ENCODE results near the gene PLD2.
"Not testable (repeated sequence)": the region's sequence is repeated elsewhere in the genome, so short reads cannot be mapped to it uniquely, and the experiment has no call there.

PLD2 gene

GRCh38 chr17:4795168-4795567 lies 11.8 kb upstream of the PLD2 start:
- no peak for DNase-seq

DNA sequence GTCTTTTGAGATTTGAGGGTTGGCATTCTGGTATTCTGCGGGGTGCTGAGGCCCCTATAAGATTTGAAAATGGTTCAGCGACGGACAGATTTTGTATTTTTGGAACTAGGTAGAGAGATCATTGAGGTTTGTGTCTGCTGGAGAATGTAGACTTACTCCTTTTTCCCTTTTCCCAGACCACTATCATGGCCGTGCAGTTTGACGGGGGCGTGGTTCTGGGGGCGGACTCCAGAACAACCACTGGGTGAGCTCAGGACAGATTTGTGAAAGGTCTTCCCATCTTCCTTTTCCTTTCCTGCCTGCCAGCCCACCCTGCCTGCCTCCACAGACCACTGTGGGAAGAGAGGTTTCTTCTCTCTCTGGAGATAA lies 10.4 kb upstream of the PLD2 start:
- DNase-seq = no peak

DNA sequence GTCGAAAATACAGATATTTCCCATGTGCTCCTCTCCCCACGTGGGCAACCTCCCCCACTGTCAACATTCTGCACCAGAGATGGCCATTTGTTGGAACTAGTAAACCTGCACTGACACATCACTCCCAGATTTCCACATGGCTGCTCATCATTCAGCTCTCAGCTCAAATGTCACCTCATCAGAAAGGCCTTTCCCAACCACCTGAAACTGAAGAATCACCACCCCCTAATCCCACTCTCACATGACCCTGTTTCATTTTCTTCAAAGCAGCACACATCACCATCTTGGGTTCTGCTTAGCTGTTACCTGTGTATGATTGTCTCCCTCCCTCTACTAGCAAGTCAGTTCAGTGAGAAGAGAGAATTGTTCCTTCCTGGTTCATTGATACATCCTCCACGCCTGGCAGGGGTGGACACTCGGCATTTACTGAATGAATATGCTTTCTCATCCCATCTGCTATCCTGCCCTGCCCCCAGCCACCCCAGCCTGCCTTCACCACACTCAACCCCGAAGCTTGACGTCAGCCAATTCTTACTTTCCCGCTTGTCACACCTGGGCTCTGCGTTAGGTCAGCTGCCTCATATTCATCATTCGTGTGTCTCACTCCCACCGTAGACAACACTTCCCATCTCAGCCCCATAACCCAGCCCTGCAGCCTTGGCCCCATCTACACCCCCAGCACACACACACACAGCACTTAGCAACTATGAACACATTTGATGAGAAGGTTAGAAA lies 6.3 kb upstream of the PLD2 start:
- no peak for DNase-seq

GRCh38 chr17:4802228-4802627 lies 4.7 kb upstream of the PLD2 start, which contains the start of gene C17orf114:
Gene C17orf114 (minus strand): TSS chr17:4802328.
- no peak for DNase-seq

GRCh38 chr17:4806456-4806776 lies 536 bp upstream of the PLD2 start:
- no peak for DNase-seq

DNA sequence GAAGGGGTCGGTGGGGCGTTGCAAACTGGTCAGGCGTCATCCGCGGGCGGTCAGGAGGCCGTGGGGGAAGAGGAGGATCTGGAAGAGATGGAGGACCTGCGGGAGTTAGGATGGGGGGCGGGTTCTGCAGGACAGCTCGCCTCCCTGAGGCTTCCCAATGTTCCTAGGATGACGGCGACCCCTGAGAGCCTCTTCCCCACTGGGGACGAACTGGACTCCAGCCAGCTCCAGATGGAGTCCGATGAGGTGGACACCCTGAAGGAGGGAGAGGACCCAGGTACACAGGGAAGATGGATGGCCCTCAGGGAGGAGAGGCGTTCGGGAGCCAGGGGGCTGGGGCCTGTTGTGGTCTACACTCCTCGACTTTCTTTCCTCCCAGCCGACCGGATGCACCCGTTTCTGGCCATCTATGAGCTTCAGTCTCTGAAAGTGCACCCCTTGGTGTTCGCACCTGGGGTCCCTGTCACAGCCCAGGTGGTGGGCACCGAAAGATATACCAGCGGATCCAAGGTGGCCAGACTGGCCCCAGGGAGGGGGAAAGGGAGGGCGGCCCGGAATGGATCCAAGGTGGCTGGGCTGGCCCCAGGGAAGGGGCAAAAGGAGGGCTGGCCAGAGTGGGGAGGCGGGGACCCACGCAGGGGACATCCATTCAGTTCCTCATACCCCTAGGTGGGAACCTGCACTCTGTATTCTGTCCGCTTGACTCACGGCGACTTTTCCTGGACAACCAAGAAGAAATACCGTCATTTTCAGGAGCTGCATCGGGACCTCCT lies 839 bp downstream of the PLD2 start:
- no peak for DNase-seq

DNA sequence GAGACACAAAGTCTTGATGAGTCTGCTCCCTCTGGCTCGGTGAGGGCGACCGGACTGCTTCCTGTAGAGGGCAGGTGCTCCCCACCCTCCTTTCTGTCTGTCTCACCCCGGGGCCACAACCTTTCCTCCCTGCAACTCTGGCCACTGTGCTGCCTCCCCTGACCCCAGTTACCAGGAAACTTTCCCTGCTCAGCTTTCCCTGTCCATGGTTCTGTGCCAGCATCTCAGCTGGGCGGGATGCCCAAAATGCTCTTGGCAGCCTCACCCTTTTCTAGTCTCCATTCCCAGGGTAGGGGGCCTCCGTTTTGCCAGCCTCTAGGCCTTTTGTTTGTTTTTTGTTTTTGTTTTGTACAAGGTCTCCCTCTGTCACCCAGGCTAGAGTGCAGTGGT lies 1.4 kb downstream of the PLD2 start:
- no peak for DNase-seq

- DNase-seq = no peak
These were observed 3.8 kb downstream of the PLD2 start for GRCh38 chr17:4810696-4811290.

GRCh38 chr17:4811471-4811870 lies 4.5 kb downstream of the PLD2 start:
- no peak for DNase-seq

DNA sequence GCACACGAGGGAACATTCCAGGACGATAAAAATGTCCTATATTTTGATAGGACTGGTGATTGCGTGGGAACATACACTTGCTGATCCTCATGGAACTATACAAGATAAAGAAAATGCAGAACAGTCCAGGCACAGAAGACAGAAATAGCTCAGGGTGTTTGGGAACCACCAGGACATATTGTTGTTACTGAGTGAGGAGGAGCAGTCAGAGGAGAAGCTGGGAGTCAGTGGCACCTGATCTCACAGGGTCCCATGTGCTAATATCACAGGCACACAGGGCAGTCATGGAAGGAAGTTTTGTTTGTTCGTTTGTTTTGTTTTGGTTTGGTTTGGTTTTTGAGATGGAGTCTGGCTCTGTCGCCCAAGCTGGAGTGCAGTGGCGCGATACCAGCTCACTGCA lies 5.7 kb downstream of the PLD2 start:
- DNase-seq = no peak

- no peak for DNase-seq
These were observed 8.2 kb downstream of the PLD2 start for GRCh38 chr17:4815043-4815675.

GRCh38 chr17:4816826-4817225 lies 9.9 kb downstream of the PLD2 start:
- DNase-seq = no peak

DNA sequence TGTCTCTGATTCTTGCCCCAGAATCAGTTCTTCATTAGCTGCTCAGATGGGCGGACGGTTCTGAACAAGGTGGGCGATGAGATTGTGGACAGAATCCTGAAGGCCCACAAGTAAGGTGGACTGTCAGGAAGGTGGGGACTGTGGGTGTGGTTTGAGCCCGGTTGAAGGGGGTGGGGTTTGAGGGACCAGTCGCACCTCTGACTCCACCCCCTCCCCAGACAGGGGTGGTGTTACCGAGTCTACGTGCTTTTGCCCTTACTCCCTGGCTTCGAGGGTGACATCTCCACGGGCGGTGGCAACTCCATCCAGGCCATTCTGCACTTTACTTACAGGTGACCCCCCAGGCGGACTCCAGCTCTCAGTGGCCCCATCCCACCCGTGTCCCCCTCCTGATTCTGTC lies 11.3 kb downstream of the PLD2 start:
- no peak for DNase-seq

- no peak for DNase-seq
These were observed 15.9 kb downstream of the PLD2 start for GRCh38 chr17:4822835-4823234.

DNA sequence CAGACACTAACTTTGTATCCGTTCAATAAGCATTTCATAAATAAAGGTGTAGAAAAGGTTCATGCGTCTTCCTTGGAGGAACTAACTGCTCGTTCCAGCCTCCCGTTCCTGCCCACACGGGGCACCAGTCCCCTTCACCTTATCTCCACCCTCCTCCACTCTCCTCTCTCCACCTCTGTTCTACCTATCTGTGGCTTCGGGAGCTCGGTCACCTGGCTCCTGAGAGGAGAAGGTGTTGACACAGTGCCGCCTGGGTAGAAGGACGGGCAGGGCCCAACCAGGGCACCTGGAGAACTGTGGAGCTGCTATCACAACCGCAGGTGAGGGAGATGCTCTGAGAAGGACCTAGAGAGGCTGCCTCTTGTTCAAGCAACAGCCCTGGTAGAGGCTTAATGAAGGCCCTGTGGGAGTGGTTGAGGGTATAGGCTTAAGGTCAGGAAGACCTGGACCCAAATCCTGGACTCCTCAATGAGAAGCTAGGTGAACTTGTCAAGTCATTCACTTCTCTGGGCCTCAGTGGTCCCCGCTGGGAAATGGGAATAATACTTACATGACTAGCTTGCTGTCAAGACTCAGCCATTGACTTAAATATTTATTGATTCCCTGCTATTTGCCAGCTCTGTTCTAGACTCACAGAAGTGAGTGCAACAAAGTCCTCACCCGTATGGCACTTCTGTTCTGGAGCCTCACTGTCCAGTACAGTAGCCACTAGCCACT lies 16.6 kb downstream of the PLD2 start:
- DNase-seq = no peak

DNA sequence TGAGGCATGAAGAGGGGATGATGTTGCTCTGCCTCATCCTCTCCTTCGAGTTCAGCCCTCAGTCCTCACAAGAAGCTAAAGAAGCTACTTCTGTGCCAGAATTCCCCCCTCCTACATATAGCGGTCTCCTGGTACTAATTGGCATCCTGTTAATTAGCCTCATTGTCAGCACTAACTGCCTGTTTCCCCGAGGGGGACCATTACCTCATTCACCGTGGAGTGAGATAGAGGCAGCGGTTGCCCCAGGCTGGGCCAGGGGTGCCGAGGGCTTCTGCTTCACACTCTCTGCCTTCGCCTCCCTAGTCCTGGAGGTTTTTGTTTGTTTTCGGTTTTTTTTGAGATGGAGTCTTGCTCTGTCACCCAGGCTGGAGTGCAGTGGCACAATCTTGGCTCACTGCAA lies 20.4 kb downstream of the PLD2 start:
- DNase-seq = no peak

GRCh38 chr17:4832829-4833177 lies 25.9 kb downstream of the PLD2 start:
- DNase-seq = not testable (repeated sequence)

DNA sequence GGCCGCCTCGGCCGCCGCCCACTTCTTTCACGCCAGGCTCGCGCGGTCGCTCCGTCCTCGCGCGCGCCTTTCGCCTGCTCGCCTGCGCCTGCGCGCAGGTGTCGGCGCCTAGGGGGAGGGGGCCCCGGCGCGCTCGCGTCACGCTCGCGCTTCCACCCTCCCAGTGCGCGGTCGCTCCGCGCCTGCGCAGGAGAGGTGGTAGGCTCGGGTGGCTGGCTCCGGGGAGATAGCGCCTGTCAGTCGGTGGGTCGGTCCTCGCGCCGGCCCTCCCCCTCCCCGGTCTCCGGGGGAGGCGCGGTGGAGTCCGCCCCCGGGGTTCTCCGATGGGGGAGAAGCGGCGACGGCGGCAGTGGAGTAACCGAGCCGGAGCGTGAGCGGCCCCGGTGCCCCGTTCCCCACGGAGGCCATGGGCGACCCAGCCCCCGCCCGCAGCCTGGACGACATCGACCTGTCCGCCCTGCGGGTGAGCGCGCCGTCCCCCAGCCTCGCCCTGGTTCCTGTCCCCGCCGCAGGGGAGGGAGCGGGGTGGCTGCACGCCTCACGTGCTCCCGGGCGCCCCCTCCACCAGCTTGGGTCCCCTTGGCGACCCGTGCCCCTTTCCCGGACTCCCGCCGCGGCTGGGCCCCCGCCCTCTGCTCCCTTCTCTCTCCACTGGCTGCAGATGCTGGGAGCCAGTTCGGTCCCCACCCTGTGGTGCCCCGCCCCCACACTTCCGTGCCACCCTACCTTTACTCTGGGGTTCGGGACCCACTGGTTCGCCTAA lies 26.4 kb downstream of the PLD2 start, which contains the start of gene MINK1:
Gene MINK1 (plus strand): TSS at position 163 of the 763 bp plus-strand sequence. CDS start 244 bp downstream, at position 407.
- DNase-seq = peak; percentile 35

DNA sequence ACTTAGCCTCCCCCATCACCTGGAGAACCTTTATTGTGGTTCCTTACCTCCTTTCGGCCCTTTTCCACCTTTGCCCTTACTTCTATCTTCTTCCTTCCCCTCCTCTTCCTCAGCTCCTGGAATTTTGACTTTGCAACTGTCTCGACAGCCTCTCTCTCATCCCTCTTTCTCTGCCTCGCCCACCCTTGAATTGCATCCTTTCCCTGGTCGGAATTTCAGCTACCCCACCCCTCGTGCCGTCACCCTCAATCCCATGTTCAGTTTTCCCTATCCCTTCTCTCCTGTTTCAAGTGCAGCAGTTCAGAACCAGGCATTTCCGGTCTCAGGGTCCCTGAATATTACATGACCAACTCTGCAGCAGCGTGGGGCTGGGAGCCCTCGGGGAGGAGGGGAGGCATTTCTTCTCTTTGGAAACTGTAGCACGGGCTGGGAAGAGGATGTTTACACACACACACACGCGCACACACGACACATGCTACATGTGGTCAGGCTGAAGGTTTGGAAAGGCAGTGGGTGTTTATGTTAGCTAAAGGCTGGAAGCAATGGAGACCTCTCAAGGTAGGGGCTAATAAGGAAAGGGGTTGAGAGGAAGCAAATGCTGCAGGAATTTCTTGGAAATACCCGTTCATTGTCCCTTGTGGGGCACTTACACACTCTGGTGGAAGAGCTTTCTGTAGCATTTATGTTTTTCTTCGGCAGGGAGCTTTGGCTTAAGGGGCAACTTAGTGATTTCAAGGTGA lies 27.2 kb downstream of the PLD2 start:
- DNase-seq = no peak

DNA sequence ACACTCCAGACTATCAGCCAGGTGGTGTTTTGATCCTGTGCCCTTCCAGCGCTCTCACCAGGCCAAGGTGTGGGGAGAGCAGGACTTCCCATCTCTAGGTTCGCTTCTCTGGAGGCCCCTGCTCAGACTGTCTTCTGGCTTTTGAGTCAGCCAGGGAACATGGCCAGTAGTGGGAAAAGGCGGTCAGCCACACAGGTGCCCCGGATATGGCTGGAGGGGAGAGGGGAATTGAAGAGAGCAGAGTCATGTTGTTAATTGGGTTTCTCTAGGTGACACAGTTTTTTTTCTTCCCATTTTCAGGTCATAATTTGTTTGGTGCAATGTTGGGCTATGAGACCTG lies 27.7 kb downstream of the PLD2 start:
- no peak for DNase-seq

GRCh38 chr17:4836221-4836620 lies 29.3 kb downstream of the PLD2 start:
- DNase-seq = no peak
